ENCODE results near the gene BTBD9.

Gene BTBD9

GRCh38 chr6:38346291-38347079 is 293.2 kb downstream of the BTBD9 start:
- no peak for TF ChIP-seq CTCF (IDR thresholded peaks at IDR 0.05; ENCODE audit: insufficient read depth, low read length, poor library complexity, severe bottlenecking)
- no peak for DNase-seq (ENCODE audit: extremely low read depth, insufficient read length)
- no peaks in the 10 kb centered on the region for H3K36me3 ChIP-seq (ENCODE audit: control insufficient read depth, insufficient read depth, low read length)
- no peaks in the 10 kb centered on the region for H3K27me3 ChIP-seq (replicated peaks; ENCODE audit: control insufficient read depth, insufficient read depth, low read length)
- H3K4me3 ChIP-seq (replicated peaks; ENCODE audit: low read depth, low read length) = no peak overlapping the region

GRCh38 chr6:38345586-38345985 is 294.1 kb downstream of the BTBD9 start:
- no peaks in the 10 kb centered on the region for H3K36me3 ChIP-seq (ENCODE audit: control insufficient read depth, insufficient read depth, low read length)
- no peaks in the 10 kb centered on the region for H3K27me3 ChIP-seq (replicated peaks; ENCODE audit: control insufficient read depth, insufficient read depth, low read length)
- no peak for TF ChIP-seq CTCF (IDR thresholded peaks at IDR 0.05; ENCODE audit: insufficient read depth, low read length, poor library complexity, severe bottlenecking)
- no peak for DNase-seq (ENCODE audit: extremely low read depth, insufficient read length)
- no peak overlapping the region for H3K4me3 ChIP-seq (replicated peaks; ENCODE audit: low read depth, low read length)

GRCh38 chr6:38341496-38341895 is 298.2 kb downstream of the BTBD9 start:
- Histone ChIP-seq H3K36me3 (ENCODE audit: control insufficient read depth, insufficient read depth, low read length) (no peaks in the 10 kb centered on the region), H3K4me3 (replicated peaks; ENCODE audit: low read depth, low read length) (no peak overlapping the region), H3K27me3 (replicated peaks; ENCODE audit: control insufficient read depth, insufficient read depth, low read length) (no peaks in the 10 kb centered on the region)
- DNase-seq (ENCODE audit: extremely low read depth, insufficient read length) = no peak
- no peak for TF ChIP-seq CTCF (IDR thresholded peaks at IDR 0.05; ENCODE audit: insufficient read depth, low read length, poor library complexity, severe bottlenecking)

GRCh38 chr6:38339914-38340313 is 299.8 kb downstream of the BTBD9 start:
- no peak for TF ChIP-seq CTCF (IDR thresholded peaks at IDR 0.05; ENCODE audit: insufficient read depth, low read length, poor library complexity, severe bottlenecking)
- H3K4me3 ChIP-seq (replicated peaks; ENCODE audit: low read depth, low read length) = no peak overlapping the region
- no peaks in the 10 kb centered on the region for H3K27me3 ChIP-seq (replicated peaks; ENCODE audit: control insufficient read depth, insufficient read depth, low read length)
- no peaks in the 10 kb centered on the region for H3K36me3 ChIP-seq (ENCODE audit: control insufficient read depth, insufficient read depth, low read length)
- no peak for DNase-seq (ENCODE audit: extremely low read depth, insufficient read length)

- Histone ChIP-seq H3K36me3 (ENCODE audit: control insufficient read depth, insufficient read depth, low read length) (no peaks in the 10 kb centered on the region), H3K4me3 (replicated peaks; ENCODE audit: low read depth, low read length) (no peak overlapping the region), H3K27me3 (replicated peaks; ENCODE audit: control insufficient read depth, insufficient read depth, low read length) (no peaks in the 10 kb centered on the region)
- TF ChIP-seq CTCF (IDR thresholded peaks at IDR 0.05; ENCODE audit: insufficient read depth, low read length, poor library complexity, severe bottlenecking) = no peak
- no peak for DNase-seq (ENCODE audit: extremely low read depth, insufficient read length)
These were observed 301.8 kb downstream of the BTBD9 start for GRCh38 chr6:38337819-38338465.

Data from GM06990 (cell line).